MM.1S (cell line): Measurements from ENCODE around the gene ABCB8.
A peak's percentile ranks its signal among the peaks of the same experiment; 100 is the strongest.

Experiments
- DNase-seq: peaks from one replicate; pipeline ENCODE4 v3.0.0-alpha.2; 2015
- H2AFZ ChIP-seq: fragments of 300-600 bp; sonication (generic); 2 replicates; pipeline ENCODE4 v1.6.0; 2016; ENCODE audit warnings: antibody characterized with exemption, low read length
- H3F3A ChIP-seq: fragments of 300-600 bp; sonication (generic); 2 replicates; pipeline ENCODE4 v1.6.1; 2016; ENCODE audit warnings: mild to moderate bottlenecking, antibody characterized with exemption, low read length, moderate library complexity, mixed read lengths; ENCODE audit not compliant: insufficient read depth
- H3K27ac ChIP-seq: fragments of 300-600 bp; sonication (generic); 2 replicates; pipeline ENCODE4 v1.5.1; 2016; ENCODE audit warnings: mild to moderate bottlenecking, low read length
- H3K27me3 ChIP-seq: fragments of 300-600 bp; sonication (generic); replicated peaks from 2 replicates; pipeline ENCODE4 v1.6.0; 2016; ENCODE audit warnings: low read length; ENCODE audit not compliant: insufficient read depth
- H3K36me3 ChIP-seq: fragments of 300-600 bp; sonication (generic); replicated peaks from 2 replicates; pipeline ENCODE4 v1.6.1; 2016; ENCODE audit warnings: mild to moderate bottlenecking, low read length, mixed read lengths; ENCODE audit not compliant: insufficient read depth
- H3K4me1 ChIP-seq: fragments of 300-600 bp; sonication (generic); 2 replicates; pipeline ENCODE4 v1.6.1; 2016; ENCODE audit warnings: low read length, mixed read lengths
- H3K4me2 ChIP-seq: fragments of 300-600 bp; sonication (generic); 2 replicates; pipeline ENCODE4 v1.6.0; 2016; ENCODE audit warnings: low read depth, low read length
- H3K4me3 ChIP-seq: fragments of 300-600 bp; sonication (generic); 2 replicates; pipeline ENCODE4 v1.5.1; 2016; ENCODE audit warnings: low read length, mixed read lengths
- H3K79me2 ChIP-seq: fragments of 300-600 bp; sonication (generic); 2 replicates; pipeline ENCODE4 v1.6.1; 2016; ENCODE audit warnings: mixed run types, low read length, mixed read lengths
- H3K9ac ChIP-seq: fragments of 300-600 bp; sonication (generic); 2 replicates; pipeline ENCODE4 v1.6.1; 2016; ENCODE audit warnings: low read length, mixed read lengths
- H3K9me2 ChIP-seq: fragments of 300-600 bp; sonication (generic); replicated peaks from 2 replicates; pipeline ENCODE4 v1.6.1; 2016; ENCODE audit warnings: mild to moderate bottlenecking, low read length, mixed read lengths; ENCODE audit not compliant: insufficient read depth
- H3K9me3 ChIP-seq: fragments of 300-600 bp; sonication (generic); replicated peaks from 2 replicates; pipeline ENCODE4 v1.6.1; 2016; ENCODE audit warnings: mild to moderate bottlenecking, low read length, mixed read lengths; ENCODE audit not compliant: insufficient read depth
- H4K20me1 ChIP-seq: fragments of 300-600 bp; sonication (generic); 2 replicates; pipeline ENCODE4 v1.6.1; 2016; ENCODE audit warnings: mild to moderate bottlenecking, low read length, moderate library complexity, mixed read lengths; ENCODE audit not compliant: insufficient read depth
- CTCF ChIP-seq: fragments of 300-600 bp; sonication (generic); IDR thresholded peaks from 2 replicates; pipeline ENCODE4 v1.5.1; 2016; ENCODE audit warnings: antibody characterized with exemption, low read length, mixed read lengths
- EZH2 ChIP-seq: fragments of 300-600 bp; sonication (generic); optimal IDR thresholded peaks from 2 replicates; pipeline ENCODE3; 2017; ENCODE audit warnings: low read depth, mild to moderate bottlenecking, antibody characterized with exemption, low read length, mixed read lengths
- EZH2phosphoT487 ChIP-seq: fragments of 300-600 bp; sonication (generic); IDR thresholded peaks from 2 replicates; pipeline ENCODE4 v1.6.1; 2018; ENCODE audit warnings: antibody characterized with exemption, low read length

Gene ABCB8

GRCh38 chr7:151016942-151017341, 11.3 kb upstream of the ABCB8 start:
- Histone ChIP-seq H3F3A (0 out of 2 replicates have a peak, but pooled peaks cover 4% of the 10 kb centered on the region), H3K27ac (no peak overlapping the region), H3K4me2 (no peak overlapping the region), H3K9me3 (no peaks in the 10 kb centered on the region), H3K4me1 (peaks cover 11% of the 10 kb centered on the region; the same call in 1 of the 2 replicates), H3K4me3 (no peak overlapping the region), H3K36me3 (no peaks in the 10 kb centered on the region), H4K20me1 (no peaks in the 10 kb centered on the region), H2AFZ (no peak overlapping the region), H3K9ac (no peak overlapping the region), H3K27me3 (peaks cover 66% of the 10 kb centered on the region), H3K79me2 (no peaks in the 10 kb centered on the region), H3K9me2 (no peaks in the 10 kb centered on the region)
- no peak for DNase-seq
- no peak for TF ChIP-seq EZH2
- TF ChIP-seq CTCF, result no peak
- TF ChIP-seq EZH2phosphoT487, result no peak

- Histone ChIP-seq H3K4me3 (peak overlapping the region; percentile 29; the same call in 1 of the 2 replicates), H3K9me3 (no peaks in the 10 kb centered on the region), H3K4me2 (peak overlapping the region; percentile 76), H3K79me2 (no peaks in the 10 kb centered on the region), H3K27me3 (peaks cover 61% of the 10 kb centered on the region), H2AFZ (peak overlapping the region; percentile 66), H3K36me3 (no peaks in the 10 kb centered on the region), H3K27ac (no peak overlapping the region), H3K9ac (no peak overlapping the region), H4K20me1 (no peaks in the 10 kb centered on the region), H3K4me1 (peaks cover 11% of the 10 kb centered on the region; the same call in 1 of the 2 replicates), H3F3A (0 out of 2 replicates have a peak, but pooled peaks cover 4% of the 10 kb centered on the region), H3K9me2 (no peaks in the 10 kb centered on the region)
- no peak for DNase-seq
- TF ChIP-seq EZH2phosphoT487, result no peak
- TF ChIP-seq EZH2, result no peak
- TF ChIP-seq CTCF, result no peak
These were observed 10.8 kb upstream of the ABCB8 start for GRCh38 chr7:151017370-151017952.

GRCh38 chr7:151017953-151018420, 10.3 kb upstream of the ABCB8 start:
- H3K9ac ChIP-seq, result no peak overlapping the region
- TF ChIP-seq EZH2, result no peak
- peak; percentile 100 for TF ChIP-seq CTCF
- no peaks in the 10 kb centered on the region for H3K79me2 ChIP-seq
- H3K36me3 ChIP-seq, result no peaks in the 10 kb centered on the region
- H2AFZ ChIP-seq, result peak overlapping the region; percentile 66
- H3K9me3 ChIP-seq, result no peaks in the 10 kb centered on the region
- H3K4me1 ChIP-seq, result peaks cover 10% of the 10 kb centered on the region; the same call in 1 of the 2 replicates
- no peaks in the 10 kb centered on the region for H4K20me1 ChIP-seq
- DNase-seq, result peak; percentile 68
- H3K27ac ChIP-seq, result no peak overlapping the region
- peak overlapping the region; percentile 29 for H3K4me3 ChIP-seq
- H3K9me2 ChIP-seq, result no peaks in the 10 kb centered on the region
- 0 out of 2 replicates have a peak, but pooled peaks cover 3% of the 10 kb centered on the region for H3F3A ChIP-seq
- peak overlapping the region; percentile 76 for H3K4me2 ChIP-seq
- peaks cover 55% of the 10 kb centered on the region for H3K27me3 ChIP-seq
